ENCODE measurements around the gene CTNNA1.
"Not testable (repeated sequence)": the region's sequence is repeated elsewhere in the genome, so short reads cannot be mapped to it uniquely, and the experiment has no call there.

The CTNNA1 gene

DNA sequence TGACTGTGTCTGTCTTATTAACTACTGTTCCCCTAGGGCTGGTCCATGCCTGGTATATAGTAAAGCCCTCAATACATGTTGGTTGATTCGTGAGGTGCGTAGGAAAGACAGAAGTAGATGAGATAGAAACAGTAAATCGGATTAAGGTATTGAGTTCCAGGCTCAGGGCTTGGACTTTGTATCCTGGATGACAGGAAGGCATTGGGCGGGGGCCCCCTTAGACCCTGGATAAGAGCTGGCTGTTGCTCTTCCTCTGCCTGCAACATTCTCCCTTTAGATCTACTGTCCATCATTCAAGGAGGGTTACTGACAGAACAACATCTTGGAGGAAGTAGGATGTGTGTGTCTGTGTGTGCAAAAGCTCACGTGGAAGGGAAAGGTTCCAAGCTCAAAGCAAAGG, 31.2 kb upstream of the CTNNA1 start:
- H3K4me3 ChIP-seq (ENCODE audit: low read length) = no peak overlapping the region
- no peak for DNase-seq (ENCODE audit: low read depth, low spot score)

DNA sequence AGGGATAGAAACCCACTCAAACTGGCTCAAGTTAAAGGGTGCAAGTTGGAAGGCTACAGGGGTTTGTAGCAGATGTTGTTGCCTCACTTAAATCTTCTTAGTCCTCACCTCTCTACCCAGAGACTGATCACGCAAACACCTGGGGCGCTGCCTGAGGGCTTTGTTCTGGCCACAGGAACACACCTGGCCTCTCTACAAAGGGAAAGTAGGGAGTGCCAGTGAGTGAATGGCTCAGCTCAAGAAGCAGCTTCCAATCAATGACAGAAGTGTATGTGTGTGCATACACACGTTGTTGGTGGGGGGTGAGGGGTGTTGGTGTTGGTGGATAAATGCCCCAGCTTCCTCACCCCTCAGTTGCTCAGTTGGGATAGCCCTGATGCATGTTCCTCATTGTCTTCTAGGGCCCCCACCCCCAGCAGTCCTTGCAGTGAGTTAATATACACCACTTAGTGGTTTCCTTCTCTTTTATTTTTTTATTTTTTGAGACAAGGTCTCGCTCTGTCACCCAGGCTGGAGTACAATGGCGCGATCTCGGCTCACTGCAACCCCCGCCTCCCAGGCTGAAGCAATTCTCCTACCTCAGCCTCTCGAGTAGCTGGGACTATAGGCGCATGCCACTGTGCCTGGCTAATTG, 30.6 kb upstream of the CTNNA1 start:
- H3K4me3 ChIP-seq (ENCODE audit: low read length) = no peak overlapping the region
- DNase-seq (ENCODE audit: low read depth, low spot score) = peak; percentile 45

DNA sequence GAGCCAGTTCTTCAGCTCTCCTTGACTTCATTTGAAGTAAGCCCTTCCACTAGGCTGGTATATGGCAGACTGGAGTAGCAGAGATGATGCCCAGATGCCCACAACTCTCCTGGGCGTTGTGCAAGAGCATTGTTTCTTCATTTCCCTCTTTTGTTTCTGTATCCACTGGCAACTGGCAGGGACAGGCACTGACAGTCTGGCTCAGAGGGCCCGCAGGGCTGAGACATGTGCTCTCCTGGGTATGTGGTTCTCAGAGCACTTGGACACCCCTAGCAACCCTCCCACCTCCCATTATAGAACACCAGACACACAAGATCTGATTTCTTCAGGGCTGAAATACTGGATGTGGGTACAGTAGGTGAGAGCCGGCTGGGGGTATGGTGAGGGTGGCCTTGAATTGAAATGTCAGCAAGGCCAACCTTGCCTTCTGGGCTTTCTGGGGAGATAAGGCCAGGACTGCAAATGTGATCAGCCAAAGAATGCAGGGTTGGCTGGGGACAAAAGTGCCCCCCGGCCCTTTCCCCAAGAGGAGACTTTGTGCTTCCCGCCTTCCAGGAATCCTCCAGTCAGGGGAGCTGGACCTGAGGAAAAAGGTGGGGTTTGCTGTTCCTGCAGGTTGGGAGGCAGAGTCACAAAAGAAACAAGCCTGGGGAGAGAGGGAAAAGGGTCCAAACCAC, 28.6 kb upstream of the CTNNA1 start:
- no peak for DNase-seq (ENCODE audit: low read depth, low spot score)
- no peak overlapping the region for H3K4me3 ChIP-seq (ENCODE audit: low read length)

DNA sequence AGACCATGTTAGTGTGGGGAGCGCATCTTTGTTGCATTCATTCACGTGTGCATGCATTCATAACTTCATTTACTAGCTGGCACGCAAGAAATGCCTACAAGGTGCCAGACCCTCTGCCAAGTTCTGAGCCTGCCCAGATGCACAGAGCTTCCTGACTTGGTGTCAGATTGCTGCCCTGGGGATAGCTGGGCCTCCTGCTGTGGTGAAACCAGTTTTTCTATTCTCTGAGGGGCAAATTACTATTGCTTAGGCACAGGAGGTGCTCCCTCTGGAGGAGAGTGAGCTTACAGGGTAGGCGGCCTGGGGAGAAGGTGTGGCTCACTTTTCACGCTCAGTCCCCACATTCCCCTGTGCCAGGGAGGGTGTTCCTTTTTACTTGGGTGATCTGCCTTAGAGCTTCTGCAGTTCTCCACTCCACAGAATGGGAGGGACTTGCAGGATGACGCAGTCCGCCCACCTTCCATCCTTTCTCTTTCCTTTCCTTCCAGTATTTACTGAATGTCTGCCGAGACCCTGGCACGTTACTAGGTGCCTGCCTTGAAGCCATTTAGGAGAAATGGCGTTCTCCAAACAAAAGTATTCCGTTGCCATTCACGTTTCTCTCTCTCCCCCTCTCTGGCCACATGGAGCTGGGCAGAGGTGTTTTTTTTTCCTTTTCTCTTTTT, 27.9 kb upstream of the CTNNA1 start:
- no peak for DNase-seq (ENCODE audit: low read depth, low spot score)
- H3K4me3 ChIP-seq (ENCODE audit: low read length) = no peak overlapping the region

DNA sequence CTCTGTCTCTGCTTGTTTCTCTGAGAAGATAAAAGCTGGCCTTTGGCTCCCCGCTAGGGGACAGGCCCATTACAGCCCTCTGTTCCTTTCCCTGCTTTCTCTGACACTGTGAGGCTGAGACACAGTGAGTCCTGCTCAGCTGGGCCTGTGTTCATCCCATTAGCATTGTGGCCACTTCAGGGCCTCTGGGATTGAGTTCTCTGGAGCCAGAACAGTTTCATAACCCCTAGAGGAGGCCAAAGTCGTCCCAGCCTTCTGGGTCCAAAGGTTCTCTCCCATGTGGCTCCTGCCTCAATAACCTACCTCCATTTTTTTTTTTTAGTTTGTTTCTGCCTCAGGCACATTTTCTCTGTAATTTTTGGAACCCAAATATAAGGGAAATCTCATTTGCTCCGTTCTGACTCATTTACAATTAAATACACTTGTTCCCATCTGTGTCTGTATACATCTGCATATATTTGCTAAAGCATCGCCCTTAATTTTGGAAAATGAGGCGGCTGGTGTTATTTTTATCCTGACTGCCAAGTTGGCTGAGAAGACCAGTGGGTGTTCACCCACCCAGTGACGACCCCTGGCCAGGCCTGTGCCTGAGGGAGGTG, 27.3 kb upstream of the CTNNA1 start:
- DNase-seq (ENCODE audit: low read depth, low spot score) = no peak
- no peak overlapping the region for H3K4me3 ChIP-seq (ENCODE audit: low read length)

DNA sequence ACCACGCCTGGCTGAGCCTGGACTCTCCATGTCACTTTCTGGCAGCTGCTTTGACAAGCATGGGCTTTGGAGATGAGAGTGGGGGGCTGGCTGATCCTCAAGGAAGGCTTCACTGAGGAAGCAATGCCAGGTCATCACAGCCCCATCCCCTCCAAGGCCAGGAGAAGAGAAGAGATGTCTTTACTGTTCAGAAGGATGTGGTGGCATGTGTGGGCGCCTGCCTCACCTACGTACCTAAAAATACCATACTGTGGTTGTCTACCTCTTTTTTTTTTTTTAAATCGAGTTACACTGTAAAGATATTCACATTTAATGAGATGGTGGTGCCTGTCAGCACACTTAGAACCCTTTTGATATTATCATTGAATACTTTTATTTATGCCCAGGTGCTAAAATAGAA, 26.4 kb upstream of the CTNNA1 start:
- peak; percentile 28 for DNase-seq (ENCODE audit: low read depth, low spot score)
- no peak overlapping the region for H3K4me3 ChIP-seq (ENCODE audit: low read length)

DNA sequence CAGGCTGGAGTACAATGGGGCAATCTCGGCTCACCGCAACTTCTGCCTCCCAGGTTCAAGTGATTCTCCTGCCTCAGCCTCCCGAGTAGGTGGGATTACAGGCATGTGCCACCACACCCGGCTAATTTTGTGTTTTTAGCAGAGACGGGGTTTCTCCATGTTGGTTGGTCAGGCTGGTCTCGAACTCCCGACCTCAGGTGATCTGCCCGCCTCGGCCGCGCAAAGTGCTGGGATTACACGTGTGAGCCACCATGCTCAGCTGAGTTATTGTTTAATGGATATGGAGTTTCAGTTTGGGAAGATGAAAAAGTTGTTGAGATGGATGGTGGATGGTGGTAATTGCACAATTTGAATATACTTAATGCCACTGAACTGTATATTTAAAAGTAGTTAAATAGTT, 22.7 kb upstream of the CTNNA1 start:
- not testable (repeated sequence) for DNase-seq (ENCODE audit: low read depth, low spot score); H3K4me3 ChIP-seq (ENCODE audit: low read length)

DNA sequence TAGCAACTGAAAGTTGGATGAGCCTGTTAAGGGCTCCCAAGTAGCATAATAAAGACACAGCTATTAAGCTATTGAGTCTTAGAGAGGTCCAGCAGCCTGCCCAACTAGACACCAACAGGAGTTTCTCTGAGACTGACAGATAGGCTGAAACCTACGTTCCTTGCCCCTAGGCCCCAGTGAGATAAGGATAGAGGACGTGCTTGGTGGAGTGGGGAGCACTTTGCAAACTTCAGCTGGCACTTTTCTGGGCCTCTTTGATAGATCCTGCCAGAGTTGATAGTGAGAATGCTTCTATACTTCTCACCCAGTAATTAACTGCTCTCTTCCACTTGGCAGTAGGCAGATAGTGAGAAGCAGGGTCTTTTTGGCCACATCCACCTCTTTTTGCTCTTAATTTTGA, 20.8 kb upstream of the CTNNA1 start:
- DNase-seq (ENCODE audit: low read depth, low spot score) = no peak
- no peak overlapping the region for H3K4me3 ChIP-seq (ENCODE audit: low read length)

DNA sequence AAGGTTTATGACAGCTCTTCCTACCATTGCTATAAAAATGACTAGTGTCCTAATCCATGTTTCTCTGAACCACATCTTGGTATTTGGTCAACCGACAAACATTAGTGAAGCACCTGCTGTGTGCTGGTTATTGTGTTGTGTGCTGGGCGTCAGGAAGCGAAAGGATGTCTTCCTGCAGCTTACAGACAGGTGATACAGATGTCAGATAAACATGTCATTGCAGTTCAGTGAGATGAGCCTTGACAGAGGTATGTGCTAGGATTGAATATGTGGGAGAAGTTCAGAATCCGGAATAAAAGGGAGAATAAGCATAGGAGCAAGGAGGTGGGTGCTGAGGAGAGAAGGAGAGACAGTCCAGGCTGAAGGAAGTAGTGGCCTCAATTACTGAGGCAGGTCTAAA, 20.3 kb upstream of the CTNNA1 start:
- DNase-seq (ENCODE audit: low read depth, low spot score) = no peak
- no peak overlapping the region for H3K4me3 ChIP-seq (ENCODE audit: low read length)

DNA sequence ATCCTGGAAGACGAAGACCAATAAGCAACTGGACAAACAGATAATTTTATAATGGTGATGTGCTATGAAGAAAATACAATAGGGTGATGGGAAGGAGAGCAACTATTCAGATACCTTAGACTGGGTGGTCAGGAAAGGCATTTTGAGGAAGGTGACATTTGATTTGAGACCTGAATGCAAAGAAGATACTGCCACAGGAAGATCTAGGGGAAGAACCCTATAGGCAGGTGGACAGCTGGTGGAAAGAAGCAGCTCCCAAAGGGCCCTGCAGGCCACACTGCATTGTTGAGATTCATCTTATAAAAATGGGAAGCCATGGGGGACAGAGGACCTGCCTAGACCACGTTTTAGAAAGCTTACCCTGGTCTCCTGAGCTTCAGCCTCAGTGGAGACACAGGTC, 19.7 kb upstream of the CTNNA1 start:
- no peak overlapping the region for H3K4me3 ChIP-seq (ENCODE audit: low read length)
- DNase-seq (ENCODE audit: low read depth, low spot score) = no peak

DNA sequence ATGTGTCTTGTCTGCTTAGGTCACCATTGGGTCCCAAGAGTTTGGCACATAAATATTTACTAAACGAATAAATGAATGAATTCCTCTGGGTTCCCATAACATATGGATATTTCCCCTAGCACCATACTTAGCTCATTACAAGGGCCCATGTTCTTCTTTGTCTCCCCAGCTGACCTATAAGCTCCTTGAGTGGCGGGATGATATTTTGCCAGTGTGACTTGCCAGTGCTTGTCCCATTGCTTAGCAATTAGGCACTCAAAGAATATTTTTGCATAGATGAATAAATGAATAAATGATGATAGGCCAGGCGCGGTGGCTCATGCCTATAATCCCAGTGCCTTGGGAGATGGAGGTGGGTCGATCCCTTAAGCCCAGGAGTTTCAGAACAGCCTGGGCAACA, 16.9 kb upstream of the CTNNA1 start:
- no peak for DNase-seq (ENCODE audit: low read depth, low spot score)
- no peak overlapping the region for H3K4me3 ChIP-seq (ENCODE audit: low read length)

DNA sequence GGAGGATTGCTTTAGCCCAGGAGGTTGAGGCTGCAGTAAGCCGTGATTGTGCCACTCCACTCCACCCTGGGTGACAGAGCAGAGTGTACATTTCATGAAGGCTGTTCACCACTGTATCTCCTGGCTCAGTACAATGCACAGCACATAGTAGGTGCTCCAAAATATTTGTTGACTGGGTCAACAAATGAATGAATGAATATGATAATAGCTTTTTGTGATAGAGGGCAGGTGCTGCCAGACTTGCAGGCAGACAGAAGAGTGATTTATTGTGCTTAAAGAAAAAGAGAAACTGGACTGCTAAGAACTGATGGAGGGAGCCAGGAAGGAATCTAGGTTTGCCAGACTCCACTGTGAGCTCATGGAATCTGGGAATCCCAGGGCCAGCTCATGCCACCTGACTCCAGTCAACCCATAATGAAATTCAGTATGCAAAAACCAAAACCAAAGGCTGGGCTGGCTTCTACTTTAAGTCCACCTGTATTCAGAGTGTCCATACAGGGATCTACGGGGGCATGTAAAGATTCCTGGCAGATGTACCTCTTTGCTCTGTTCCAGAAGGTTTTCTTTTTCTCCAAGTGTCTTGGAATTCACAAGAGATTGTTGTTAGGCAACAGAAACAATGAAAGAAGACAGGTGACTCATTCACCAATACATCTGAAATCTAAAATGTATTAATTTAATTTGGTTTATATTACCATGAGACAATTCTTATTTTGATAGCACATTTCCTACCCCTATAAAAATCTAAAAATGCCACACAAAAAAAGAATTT, 15.5 kb upstream of the CTNNA1 start:
- H3K4me3 ChIP-seq (ENCODE audit: low read length) = no peak overlapping the region
- no peak for DNase-seq (ENCODE audit: low read depth, low spot score)

DNA sequence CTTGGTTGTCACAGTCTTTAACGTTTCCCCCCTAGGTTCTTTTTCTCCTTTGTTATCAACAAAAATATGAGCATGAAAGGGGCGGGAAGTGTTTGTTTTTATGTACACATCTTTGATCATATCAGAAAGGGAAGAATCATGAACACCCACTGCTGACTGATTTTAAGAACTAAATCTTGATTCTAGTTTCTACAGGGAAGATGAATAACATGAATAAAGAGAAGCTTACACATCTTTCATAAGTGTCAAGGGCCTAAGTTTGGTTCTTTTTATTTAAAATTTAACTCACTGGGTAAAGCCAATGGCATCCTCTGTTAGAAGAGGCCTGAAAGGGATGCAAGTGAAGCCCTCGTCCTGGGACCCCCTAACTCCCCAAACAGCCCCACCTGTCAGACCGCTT, 14.8 kb upstream of the CTNNA1 start:
- DNase-seq (ENCODE audit: low read depth, low spot score) = no peak

DNA sequence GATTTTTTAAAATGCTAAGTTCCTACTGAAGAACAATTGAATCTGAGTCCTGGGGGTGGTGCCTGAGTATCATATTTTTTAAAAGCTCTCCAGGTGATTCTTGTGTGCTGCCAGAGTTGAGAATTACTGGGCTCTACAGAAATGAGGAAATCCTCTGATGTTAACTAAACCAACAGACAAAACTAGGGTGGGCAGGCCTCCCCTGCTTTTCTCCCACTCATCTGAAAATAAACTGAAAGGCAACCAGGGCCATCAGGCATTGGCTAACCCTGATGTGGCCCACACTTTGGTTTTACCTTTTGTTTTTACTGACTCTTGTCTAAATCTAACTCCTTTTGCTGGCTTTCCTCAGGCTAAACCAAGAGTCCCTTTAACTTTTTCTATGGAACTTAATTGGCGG, 13.3 kb upstream of the CTNNA1 start:
- H3K4me3 ChIP-seq (ENCODE audit: low read length) = no peak overlapping the region
- DNase-seq (ENCODE audit: low read depth, low spot score) = no peak

More for the DNA sequence above, 14.8 kb upstream of the CTNNA1 start:
- no peak overlapping the region for H3K4me3 ChIP-seq (ENCODE audit: low read length)

DNA sequence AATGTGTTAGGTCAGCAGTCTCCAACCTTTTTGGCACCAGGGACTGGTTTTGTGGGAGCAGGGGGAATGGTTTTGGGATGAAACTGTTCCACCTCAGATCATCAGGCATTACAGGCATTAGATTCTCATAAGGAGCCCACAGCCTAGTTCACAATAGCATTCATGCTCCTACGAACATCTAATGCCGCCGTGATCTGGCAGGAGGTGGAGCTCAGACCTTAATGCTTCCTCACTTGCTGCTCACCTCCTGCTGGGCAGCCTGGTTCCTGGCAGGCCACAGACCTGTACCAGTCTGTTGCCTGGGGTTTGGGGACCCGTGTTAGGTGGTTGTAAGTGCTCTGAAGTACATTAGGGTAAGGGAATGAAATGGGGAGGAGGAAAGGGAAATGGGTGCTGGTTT, 9.7 kb upstream of the CTNNA1 start:
- no peak for DNase-seq (ENCODE audit: low read depth, low spot score)
- no peak overlapping the region for H3K4me3 ChIP-seq (ENCODE audit: low read length)

DNA sequence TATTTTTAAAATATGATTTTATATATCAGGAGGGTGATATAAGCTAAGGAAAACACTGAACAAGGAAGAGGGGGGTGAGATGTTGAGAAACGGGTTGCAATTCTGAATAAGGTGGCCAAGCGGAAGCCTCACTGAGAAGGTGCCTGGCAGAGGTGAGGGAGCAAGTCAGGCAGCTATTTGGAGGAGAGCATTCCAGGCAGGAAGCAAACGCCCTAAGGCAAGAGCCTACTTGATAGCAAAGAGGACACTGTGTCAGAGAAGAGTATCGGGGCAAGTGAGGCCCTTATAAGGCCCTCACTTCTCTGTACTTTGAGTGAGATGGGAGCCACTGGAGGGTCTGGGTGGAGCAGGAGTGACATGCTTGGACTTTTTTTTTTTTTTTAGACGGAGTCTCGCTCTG, 8.0 kb upstream of the CTNNA1 start:
- no peak for DNase-seq (ENCODE audit: low read depth, low spot score)
- no peak overlapping the region for H3K4me3 ChIP-seq (ENCODE audit: low read length)

DNA sequence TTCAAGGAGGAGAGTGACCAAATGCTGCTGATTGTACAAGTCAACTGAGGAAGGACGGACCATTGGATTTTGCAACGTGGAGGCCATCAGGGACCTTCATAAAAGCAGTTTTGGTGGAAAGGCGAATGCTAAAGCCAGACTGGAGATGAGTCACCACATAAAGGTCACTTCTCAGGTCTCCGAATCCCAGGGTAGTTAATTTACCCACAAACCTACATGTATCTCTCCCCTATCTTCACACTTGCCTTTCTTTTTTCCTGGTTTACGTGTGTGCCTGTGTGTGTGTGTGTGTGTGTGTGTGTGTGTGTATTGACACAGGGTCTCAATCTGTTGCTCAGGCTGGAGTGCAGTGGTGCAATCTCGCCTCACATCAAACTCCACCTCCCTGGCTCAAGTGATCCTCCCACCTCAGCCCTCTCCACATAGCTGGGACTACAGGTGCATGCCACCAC, 4.6 kb upstream of the CTNNA1 start:
- no peak for DNase-seq (ENCODE audit: low read depth, low spot score)
- no peak overlapping the region for H3K4me3 ChIP-seq (ENCODE audit: low read length)

DNA sequence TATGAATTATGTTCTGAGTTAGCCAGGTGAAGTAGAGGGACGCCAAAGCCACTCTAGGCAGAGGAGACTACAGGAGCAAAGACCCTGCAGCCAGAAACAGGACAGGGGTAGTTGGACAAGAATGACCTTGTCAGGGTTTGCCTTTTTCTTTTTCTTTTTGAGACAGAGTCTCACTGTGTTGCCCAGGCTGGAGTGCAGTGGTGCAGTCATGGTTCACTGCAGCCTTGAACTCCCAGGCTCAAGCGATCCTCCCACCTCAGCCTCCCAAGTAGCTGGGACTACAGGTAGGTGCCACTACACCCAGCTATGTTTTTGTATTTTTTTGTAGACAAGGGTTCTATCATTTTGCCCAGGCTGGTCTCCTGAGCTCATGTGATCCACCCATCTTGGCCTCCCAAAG, 1.9 kb upstream of the CTNNA1 start:
- H3K4me3 ChIP-seq (ENCODE audit: low read length); DNase-seq (ENCODE audit: low read depth, low spot score): not testable (repeated sequence)

DNA sequence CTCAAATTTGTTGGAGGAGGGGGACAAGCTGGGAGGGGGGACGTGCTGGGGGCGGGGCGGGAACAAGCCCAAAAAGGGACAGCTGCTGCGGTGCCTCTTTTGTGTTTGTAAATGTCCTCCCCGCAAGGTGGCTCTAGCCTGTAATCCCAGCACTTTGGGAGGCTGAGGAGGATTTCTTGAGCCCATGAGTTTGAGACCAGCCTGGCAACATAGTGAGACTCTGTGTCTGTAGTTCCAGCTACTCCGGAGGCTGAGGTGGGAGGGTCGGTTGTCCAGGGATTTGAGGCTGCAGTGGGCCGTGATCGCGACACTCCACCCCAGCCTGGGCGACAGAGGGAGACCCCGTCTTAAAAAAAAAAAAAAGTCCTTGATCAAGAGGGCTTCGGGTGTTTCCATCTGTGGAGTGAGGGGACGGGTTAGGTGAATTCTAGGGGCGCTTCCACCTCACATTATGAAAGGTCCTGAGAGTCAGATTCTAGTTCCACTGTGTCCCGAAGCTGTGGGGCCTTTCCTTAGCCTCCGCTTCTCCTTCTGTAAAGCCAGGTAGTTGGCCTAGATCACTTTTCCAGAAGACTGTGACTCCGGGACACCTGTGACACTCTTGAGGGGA, 779 bp upstream of the CTNNA1 start:
- DNase-seq (ENCODE audit: low read depth, low spot score) = no peak
- H3K4me3 ChIP-seq (ENCODE audit: low read length) = peak overlapping the region; percentile 67
